ENCODE results near the gene PRKCE.

GRCh38 chr2:45892425-45892745, 240.9 kb downstream of the PRKCE start:
- TF ChIP-seq CTCF (IDR thresholded peaks at IDR 0.05): no peak
- TF ChIP-seq EZH2 (IDR thresholded peaks at IDR 0.05; ENCODE audit: borderline replicate concordance, insufficient read depth, low read depth, low read length, poor library complexity, severe bottlenecking): no peak
